Activated naive CD4-positive, alpha-beta T cell treated with anti-CD3 and anti-CD28 coated beads, Interleukin-2, amount 50 U/mL, for 72 hours (primary cell): ENCODE results near the gene RELB. TPM values are rescaled to one million over a fixed set of nuclear protein-coding genes. Genes with fewer than 3 reads are reported as not detected.

Experiments used
- ATAC-seq, 2 donors: fragments of 150-1000 bp; cut with Tn5 transposase; 2 replicates each; pipeline ENCODE4 v1.10.0; 2021; ENCODE audit warnings: mild to moderate bottlenecking in 2 of 2, moderate library complexity in 2 of 2
- DNase-seq, 2 donors: peaks; one replicate each; pipeline ENCODE4 v3.0.0; 2021 to 2022; ENCODE audit warnings: low spot score in 2 of 2
- H3K27ac Mint-ChIP-seq, 2 donors: one replicate each; pipeline ENCODE4 v1.8.0; 2022; ENCODE audit warnings: mild to moderate bottlenecking in 2 of 2, mixed read lengths in 2 of 2
- H3K36me3 Mint-ChIP-seq, 2 donors: one replicate each; pipeline ENCODE4 v1.8.0; 2022; ENCODE audit warnings: mixed read lengths in 2 of 2
- H3K9me3 Mint-ChIP-seq, 2 donors: one replicate each; pipeline ENCODE4 v1.8.0; 2022; ENCODE audit warnings: mixed read lengths in 2 of 2
- total RNA-seq, 2 donors: library from RNA; stranded (reverse); gene quantifications; one replicate each; pipeline ENCODE4 v1.2.3, GENCODE V29; 2022

Gene RELB
- total RNA-seq, 2 donors from 2014 or later, result 31.7 to 56.5 TPM

GRCh38 chr19:45078390-45079062 lies 77.3 kb downstream of the RELB start:
- Mint-ChIP-seq H3K36me3 (peaks cover 5 to 34% of the 10 kb centered on the region in 2 donors), H3K27ac (peak overlapping the region; percentile 29 to 90), H3K9me3 (no peaks in the 10 kb centered on the region)
- peak in 1 of 2 donors; percentile 2 for ATAC-seq
- DNase-seq, result no peak

DNA sequence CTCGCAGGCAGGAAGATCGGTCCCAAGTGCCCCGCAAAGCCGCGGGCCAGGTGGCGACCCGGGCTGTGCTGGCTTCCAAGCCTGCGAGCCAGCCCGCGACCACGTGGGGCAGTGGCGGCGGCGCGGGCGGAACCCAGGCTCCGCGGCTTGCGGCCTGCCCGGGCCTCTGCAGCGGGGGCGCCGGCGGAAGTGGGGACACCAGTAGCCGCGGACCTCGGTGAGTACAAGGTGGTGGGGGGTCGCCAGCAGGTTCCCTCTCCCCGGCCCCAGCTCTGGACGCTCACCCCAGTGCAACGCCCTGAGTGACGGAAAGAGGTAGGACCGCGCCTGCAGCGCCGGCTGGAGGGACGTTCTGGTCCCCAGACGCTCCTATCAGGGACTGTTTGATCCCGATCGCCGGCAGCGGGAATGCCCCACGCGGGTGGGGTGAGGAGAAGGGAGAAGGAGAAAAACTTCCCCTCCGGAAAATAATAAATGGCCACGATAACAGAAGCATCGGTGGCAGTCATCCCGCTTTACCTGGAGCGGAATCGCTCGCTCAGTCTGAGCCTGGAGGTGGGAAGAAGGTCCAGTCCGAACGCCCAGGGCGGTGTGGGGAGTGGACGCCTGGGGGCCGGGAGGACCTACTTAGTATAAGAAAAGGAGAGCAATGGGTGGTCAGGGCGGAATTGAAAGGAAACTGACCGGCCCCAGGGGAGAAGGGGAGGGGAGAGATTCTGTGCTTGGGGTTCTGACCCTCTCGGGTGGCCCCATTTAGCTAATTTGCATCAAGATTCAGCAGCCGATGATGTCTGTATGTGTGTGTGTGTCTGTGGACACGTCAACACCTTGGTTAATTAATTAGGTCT lies 78.0 kb downstream of the RELB start, which contains the start of gene GEMIN7:
TSS of gene GEMIN7 (plus strand) at position 198 of the 848 bp plus-strand sequence. CDS start 10,855 bp downstream, outside the sequence.
- peaks cover 5 to 34% of the 10 kb centered on the region in 2 donors for H3K36me3 Mint-ChIP-seq
- DNase-seq (peak; percentile 84 to 91), ATAC-seq (peak; percentile 56 to 73)
- H3K27ac Mint-ChIP-seq, result peak within 1 kb of the TSS; percentile 90 to 97
- H3K9me3 Mint-ChIP-seq, result no peaks in the 10 kb centered on the region

DNA sequence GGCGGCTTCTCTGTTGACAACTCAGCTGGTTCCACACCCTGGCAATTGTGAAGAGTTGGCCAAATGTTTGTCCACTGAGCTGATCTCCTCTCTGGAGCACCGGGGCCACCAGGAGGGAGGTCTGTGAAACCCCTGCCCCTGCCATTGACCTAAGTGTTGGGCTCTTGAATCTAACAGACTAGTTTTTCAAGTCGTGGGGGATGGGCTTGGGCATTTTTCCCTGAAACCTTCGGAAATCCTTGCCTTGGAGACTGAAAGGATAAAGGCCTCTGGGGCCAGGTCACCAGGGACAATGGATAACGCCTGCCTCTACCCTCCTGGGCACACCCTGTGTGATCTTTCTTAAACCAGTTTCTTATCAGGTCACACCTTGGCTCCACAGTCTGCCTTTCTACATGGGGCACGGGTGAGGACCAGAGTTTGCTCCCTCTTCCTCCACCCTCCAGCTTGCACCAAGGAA lies 78.7 kb downstream of the RELB start:
- no peak for ATAC-seq
- H3K36me3 Mint-ChIP-seq, result peaks cover 5 to 34% of the 10 kb centered on the region in 2 donors
- no peaks in the 10 kb centered on the region for H3K9me3 Mint-ChIP-seq
- DNase-seq, result no peak
- peak overlapping the region; percentile 90 to 97 for H3K27ac Mint-ChIP-seq

DNA sequence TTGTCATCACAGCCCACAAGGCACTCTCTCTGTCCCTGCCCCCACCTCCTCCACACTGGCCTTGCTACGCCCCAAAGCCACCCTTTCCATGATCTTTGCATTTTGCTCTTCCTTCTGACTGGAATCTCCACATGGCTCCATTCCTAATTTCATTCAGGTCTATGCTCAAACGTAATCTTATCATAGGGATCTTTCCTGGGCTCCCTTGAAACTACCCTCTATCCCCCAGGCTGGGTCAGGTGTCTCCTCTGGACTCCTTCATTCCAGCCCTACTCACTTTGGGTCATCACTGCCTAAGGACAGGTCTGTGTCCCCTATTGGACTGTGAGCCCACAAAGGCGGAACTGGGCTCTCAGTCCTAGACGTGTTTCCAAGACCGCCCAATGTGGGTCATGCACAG lies 80.9 kb downstream of the RELB start:
- H3K27ac Mint-ChIP-seq, result peak overlapping the region; percentile 0 to 96

DNA sequence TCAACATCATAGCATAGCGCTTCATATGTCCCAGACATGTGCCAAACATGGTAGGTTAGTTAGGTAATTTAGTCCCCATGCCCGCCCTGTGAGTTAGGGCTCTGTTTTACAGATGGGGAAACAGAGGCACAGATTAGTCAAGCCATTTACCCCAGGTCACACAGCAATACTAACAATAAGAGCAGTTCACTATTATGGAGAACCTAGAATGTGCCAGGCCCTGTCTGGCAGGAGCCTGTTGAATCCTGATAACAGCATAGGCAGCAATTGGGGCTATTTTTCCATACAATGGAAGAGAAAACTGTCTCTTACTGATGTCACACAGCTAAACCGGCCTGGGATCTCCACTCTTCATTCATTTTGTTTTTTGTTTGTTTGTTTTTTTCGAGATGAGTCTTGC lies 85.2 kb downstream of the RELB start:
- DNase-seq (no peak), ATAC-seq (no peak)
- Mint-ChIP-seq H3K36me3 (peaks cover 5 to 34% of the 10 kb centered on the region in 2 donors), H3K9me3 (no peaks in the 10 kb centered on the region), H3K27ac (peak overlapping the region; percentile 1 to 41)

More for the DNA sequence above, 80.9 kb downstream of the RELB start:
- ATAC-seq (no peak), DNase-seq (no peak)
- Mint-ChIP-seq H3K36me3 (peaks cover 5 to 40% of the 10 kb centered on the region in 2 donors), H3K9me3 (no peaks in the 10 kb centered on the region)

DNA sequence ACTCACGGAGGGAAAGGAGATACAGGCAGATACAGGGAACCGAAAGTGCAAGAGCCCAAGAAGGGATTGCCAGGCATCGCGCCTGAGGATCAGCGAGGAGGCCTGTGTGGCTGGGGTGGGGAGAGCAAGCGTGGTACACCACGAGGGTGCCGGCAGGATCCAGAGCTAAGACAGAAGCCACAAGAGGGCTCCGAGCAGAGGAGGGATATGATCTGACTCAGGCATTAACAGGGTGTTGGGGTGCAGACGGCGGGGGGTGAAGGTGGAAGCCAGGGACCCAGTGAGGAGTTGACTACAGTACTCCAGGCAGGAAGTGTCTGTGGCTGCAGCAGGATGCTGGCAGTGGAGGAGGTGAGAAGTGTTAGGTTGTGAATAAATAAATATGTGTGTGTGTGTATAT lies 86.3 kb downstream of the RELB start:
- H3K27ac Mint-ChIP-seq, result peak overlapping the region; percentile 41 to 90
- H3K9me3 Mint-ChIP-seq, result no peaks in the 10 kb centered on the region
- peak in 1 of 2 donors; percentile 25 for DNase-seq
- peak; percentile 39 to 43 for ATAC-seq
- H3K36me3 Mint-ChIP-seq, result peaks cover 8 to 25% of the 10 kb centered on the region in 2 donors

Other genes starting within 250 kb of the RELB start
- not detected for gene CBLC, start 223.6 kb upstream of the RELB start, total RNA-seq
- gene BCAM, start 192.4 kb upstream of the RELB start, total RNA-seq, result under 1 TPM in 1 of 2 donors, not detected in 1; 0.31 TPM
- gene NECTIN2, start 155.2 kb upstream of the RELB start, total RNA-seq, result under 1 TPM; 0.89 to 0.98 TPM
- gene TOMM40, start 110.2 kb upstream of the RELB start, total RNA-seq, result 100 to 1,000 TPM in 1 of 2 donors, 10 to 100 TPM in 1; 38.2 to 120 TPM
- 1 to 10 TPM in 1 of 2 donors, under 1 TPM in 1; 0.80 to 2.9 TPM for gene APOE, start 95.7 kb upstream of the RELB start, total RNA-seq
- gene APOC1, start 86.9 kb upstream of the RELB start, total RNA-seq, result under 1 TPM in 1 of 2 donors, not detected in 1; 0.61 TPM
- gene APOC4, start 59.2 kb upstream of the RELB start, total RNA-seq, result not detected
- not detected for gene APOC2, start 55.4 kb upstream of the RELB start, total RNA-seq
- 10 to 100 TPM; 54.0 to 58.5 TPM for gene CLPTM1, start 46.1 kb upstream of the RELB start, total RNA-seq
- gene CLASRP, start 37.6 kb downstream of the RELB start, total RNA-seq, result 100 to 1,000 TPM; 115 to 133 TPM
- 1 to 10 TPM; 2.3 to 6.7 TPM for gene ZNF296, start 75.0 kb downstream of the RELB start, total RNA-seq
- 10 to 100 TPM in 1 of 2 donors, 1 to 10 TPM in 1; 8.3 to 54.3 TPM for gene GEMIN7, start 77.8 kb downstream of the RELB start, total RNA-seq
- 10 to 100 TPM; 12.4 to 18.3 TPM for gene PPP1R37, start 91.7 kb downstream of the RELB start, total RNA-seq
- under 1 TPM in 1 of 2 donors, not detected in 1; 0.14 TPM for gene NKPD1, start 159.5 kb downstream of the RELB start, total RNA-seq
- 10 to 100 TPM; 27.2 to 36.8 TPM for gene TRAPPC6A, start 176.8 kb downstream of the RELB start, total RNA-seq
- gene BLOC1S3, start 177.3 kb downstream of the RELB start, total RNA-seq, result 10 to 100 TPM; 15.0 to 16.7 TPM
- not detected for gene EXOC3L2, start 243.9 kb downstream of the RELB start, total RNA-seq
- gene MARK4, start 249.8 kb downstream of the RELB start, total RNA-seq, result 10 to 100 TPM; 28.2 to 30.9 TPM